ENCODE data around the gene FSHR.

DNA sequence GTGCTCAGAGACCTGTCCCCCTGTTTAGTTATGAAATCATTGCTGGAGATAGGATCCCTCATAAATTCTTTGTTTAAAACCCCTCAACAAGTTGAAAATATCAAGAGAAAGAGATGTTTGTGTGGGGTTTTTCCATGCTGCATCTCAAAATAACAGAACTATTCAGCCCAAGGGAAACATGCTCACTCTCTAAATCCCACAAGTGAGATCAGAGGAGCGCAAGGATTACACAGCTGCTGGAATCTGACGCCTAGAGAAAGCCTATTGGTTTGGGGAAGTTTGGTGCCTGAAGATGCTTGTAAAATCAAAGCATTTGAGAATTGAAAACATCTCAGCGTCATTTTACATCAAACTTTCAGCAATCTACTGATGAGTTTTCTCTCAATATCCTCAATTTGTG lies 7.9 kb downstream of the FSHR start:
- TF ChIP-seq CTCF (conservative IDR thresholded peaks at IDR 0.05; ENCODE audit: low read length) (no peak), EZH2phosphoT487 (IDR thresholded peaks at IDR 0.05; ENCODE audit: borderline replicate concordance) (no peak)
